ENCODE results near the gene QKI.
"Not testable (repeated sequence)": the region's sequence is repeated elsewhere in the genome, so short reads cannot be mapped to it uniquely, and the experiment has no call there.

QKI gene

GRCh38 chr6:163576114-163576513 lies 161.6 kb downstream of the QKI start:
- in situ Hi-C loops (cut with HindIII; ENCODE audit: low pct_unique_long_range_greater_than_20kb, low sequenced_read_pairs) = no loop called here

GRCh38 chr6:163577404-163577803 lies 162.9 kb downstream of the QKI start:
- no peak for DNase-seq (ENCODE audit: low read depth in 1 of 2, low spot score in 1 of 2)
- in situ Hi-C loops (cut with HindIII; ENCODE audit: low pct_unique_long_range_greater_than_20kb, low sequenced_read_pairs) = no loop called here
- TF ChIP-seq JUND (IDR thresholded peaks at IDR 0.05; ENCODE audit: low read depth) = no peak

More at GRCh38 chr6:163576114-163576513, 161.6 kb downstream of the QKI start:
- TF ChIP-seq JUND (IDR thresholded peaks at IDR 0.05; ENCODE audit: low read depth) = no peak
- no peak for DNase-seq (ENCODE audit: low read depth in 1 of 2, low spot score in 1 of 2)

DNA sequence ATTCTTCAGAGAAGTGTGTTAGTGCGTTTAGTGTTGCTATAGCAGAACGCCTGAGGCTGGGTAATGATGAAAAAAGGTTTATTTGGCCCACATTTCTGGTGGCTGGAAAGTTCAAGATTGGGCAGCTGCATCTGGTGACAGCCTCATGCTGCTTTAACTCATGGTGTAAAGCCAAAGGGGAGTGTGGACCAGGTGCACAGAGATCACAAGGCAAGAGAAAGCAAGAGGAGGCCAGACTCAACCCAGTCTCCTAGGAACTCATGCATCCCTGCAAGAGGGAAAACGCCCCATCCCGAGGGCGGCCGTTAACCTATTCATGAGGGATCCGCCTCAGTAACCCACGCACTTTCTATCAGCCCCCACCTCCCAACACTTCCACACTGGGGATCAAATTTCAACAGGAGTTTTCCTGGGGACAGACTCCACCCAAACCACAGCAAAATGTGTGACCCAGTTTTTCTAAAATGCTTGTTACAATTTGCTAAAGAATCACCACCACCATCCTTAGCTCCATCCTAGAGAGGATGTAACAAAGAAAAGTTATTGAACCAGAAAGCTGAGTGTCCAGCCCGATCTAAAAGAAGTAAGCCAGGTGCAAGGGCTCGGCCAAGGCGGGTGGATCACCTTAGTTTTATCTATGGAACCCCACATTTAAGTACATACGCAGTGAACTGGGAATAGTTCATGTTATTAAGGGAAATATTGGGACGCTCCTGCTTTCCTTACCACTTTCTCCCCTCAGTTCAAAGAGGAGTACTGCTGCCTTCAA lies 164.8 kb downstream of the QKI start:
- DNase-seq (ENCODE audit: low read depth in 1 of 2, low spot score in 1 of 2) = no peak
- TF ChIP-seq JUND (IDR thresholded peaks at IDR 0.05; ENCODE audit: low read depth) = no peak
- in situ Hi-C loops (cut with HindIII; ENCODE audit: low pct_unique_long_range_greater_than_20kb, low sequenced_read_pairs) = no loop called here

DNA sequence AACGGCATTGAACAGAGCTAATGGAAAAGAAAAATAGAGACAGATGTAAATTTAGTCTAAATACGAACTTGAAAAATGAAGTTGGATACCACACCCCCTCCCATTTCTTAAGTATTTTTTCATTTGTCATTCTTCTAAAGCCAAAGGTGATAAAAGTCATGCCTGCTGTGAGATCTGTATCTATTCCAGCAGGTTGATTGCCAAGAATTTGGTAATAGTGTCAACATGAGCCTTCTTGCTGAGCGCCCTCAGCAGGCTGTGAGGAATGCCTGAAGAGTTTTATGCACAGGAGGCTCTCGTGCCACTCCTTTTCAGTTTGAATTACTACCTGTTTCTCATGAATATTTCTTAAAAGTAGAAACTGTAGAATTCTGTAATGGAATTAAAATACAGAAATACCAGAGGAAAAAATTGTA lies 165.4 kb downstream of the QKI start:
- in situ Hi-C loops (cut with HindIII; ENCODE audit: low pct_unique_long_range_greater_than_20kb, low sequenced_read_pairs) = no loop called here
- DNase-seq (ENCODE audit: low read depth in 1 of 2, low spot score in 1 of 2) = no peak
- no peak for TF ChIP-seq JUND (IDR thresholded peaks at IDR 0.05; ENCODE audit: low read depth)

- no peak for TF ChIP-seq JUND (IDR thresholded peaks at IDR 0.05; ENCODE audit: low read depth)
- in situ Hi-C loops (cut with HindIII; ENCODE audit: low pct_unique_long_range_greater_than_20kb, low sequenced_read_pairs) = no loop called here
- DNase-seq (ENCODE audit: low read depth in 1 of 2, low spot score in 1 of 2) = no peak
Measured at GRCh38 chr6:163580311-163581030, 166.0 kb downstream of the QKI start.

GRCh38 chr6:163583558-163583957 lies 169.0 kb downstream of the QKI start:
- TF ChIP-seq JUND (IDR thresholded peaks at IDR 0.05; ENCODE audit: low read depth) = no peak
- no peak for DNase-seq (ENCODE audit: low read depth in 1 of 2, low spot score in 1 of 2)
- in situ Hi-C loops (cut with HindIII; ENCODE audit: low pct_unique_long_range_greater_than_20kb, low sequenced_read_pairs) = no loop called here

DNA sequence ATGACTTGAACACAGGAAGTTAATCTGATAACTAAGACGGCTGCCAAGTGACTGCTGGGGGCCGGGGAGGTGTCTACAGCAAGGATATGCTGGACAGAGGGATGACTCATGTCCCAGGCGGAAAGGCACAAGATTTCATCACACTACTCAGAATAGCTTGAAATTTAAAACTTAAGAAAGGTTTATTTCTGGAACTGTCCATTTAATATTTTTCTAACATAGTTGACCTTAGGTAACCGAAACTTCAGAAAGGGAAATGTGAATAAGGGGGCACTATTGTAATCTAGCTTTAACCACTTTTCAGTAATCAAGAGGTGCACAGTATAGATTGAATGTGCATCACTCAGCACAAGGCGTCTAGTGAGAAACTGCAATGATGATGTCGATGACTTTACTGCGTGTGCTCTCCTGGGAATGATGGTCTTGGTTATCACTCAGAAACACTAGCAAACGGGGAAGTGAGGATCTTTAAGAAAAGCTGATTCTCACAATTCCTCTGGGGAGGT lies 171.5 kb downstream of the QKI start:
- TF ChIP-seq JUND (IDR thresholded peaks at IDR 0.05; ENCODE audit: low read depth) = no peak
- in situ Hi-C loops (cut with HindIII; ENCODE audit: low pct_unique_long_range_greater_than_20kb, low sequenced_read_pairs) = no loop called here
- no peak for DNase-seq (ENCODE audit: low read depth in 1 of 2, low spot score in 1 of 2)

DNA sequence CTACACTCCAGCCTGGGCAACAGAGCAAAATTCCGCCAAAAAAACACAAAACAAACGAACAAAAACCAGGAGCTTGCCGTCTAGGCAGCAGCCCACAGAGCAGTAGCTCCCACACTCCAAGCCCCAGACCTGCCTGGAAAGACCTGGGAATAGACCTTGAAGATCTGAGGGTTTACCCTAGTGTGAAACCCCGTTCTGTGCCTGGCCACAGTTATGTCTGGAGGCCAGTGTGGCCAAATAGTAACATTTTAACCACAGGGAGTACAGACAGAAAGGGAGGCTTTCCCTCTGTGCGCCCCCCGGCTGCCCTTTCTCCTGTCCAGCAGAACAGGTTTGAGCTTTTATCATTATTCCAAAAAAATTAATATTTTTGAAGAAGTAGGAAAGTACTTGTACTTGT lies 172.4 kb downstream of the QKI start:
- DNase-seq (ENCODE audit: low read depth in 1 of 2, low spot score in 1 of 2) = no peak
- no peak for TF ChIP-seq JUND (IDR thresholded peaks at IDR 0.05; ENCODE audit: low read depth)
- in situ Hi-C loops (cut with HindIII; ENCODE audit: low pct_unique_long_range_greater_than_20kb, low sequenced_read_pairs) = no loop called here

DNA sequence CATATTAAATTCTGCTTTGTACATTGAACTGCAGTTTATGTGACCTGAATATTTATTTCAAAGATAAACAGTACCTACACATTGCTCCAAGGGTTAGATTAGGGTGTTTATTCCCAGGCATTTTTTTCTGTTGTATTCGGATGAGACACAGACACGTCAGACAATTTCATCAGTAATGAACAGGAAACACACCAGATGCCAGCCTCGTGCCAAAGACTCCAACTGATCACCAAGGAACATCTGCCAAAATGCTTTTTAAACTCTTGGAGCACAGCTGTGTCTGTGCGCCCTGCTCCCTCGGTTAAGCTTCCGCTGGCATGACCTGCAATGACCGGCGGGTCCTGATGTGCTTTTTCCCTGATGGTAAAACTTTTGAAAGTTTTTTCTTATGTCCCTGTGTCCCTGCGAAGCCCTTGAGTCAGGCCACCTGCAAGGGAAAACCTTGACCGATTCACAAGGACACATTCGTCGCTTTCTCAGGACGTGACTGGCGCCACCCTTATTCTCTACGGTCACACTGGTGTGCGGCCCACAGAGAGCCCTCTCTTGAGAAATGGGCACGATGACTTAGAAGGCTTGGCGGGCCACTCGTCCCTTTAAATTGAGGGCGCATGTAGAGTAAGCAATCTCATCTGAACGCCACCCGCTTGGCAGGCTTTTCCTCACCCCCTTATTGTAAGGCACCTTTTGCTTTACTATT lies 173.9 kb downstream of the QKI start:
- no peak for TF ChIP-seq JUND (IDR thresholded peaks at IDR 0.05; ENCODE audit: low read depth)

DNA sequence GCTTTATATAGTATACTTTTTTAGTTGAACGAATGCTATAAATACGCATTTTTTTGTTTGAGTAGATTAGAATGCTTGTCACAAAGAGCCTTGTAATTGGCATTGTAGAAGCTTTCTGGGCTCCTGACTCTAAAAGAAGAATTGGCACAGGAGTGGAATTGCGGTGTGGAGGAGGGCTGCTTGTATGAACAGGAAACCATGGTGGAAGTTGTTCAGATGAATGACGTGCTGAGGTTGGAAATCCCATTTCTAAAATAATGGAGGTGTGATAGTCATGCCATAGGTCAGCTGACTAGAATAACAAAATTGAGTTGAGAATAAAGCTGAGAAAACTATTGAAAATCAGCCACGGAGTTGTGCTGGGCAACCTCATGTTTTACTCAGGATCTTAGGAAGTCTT lies 174.9 kb downstream of the QKI start:
- no peak for TF ChIP-seq JUND (IDR thresholded peaks at IDR 0.05; ENCODE audit: low read depth)
- no peak for DNase-seq (ENCODE audit: low read depth in 1 of 2, low spot score in 1 of 2)
- in situ Hi-C loops (cut with HindIII; ENCODE audit: low pct_unique_long_range_greater_than_20kb, low sequenced_read_pairs) = no loop called here

More for the DNA sequence above, 173.9 kb downstream of the QKI start:
- no peak for DNase-seq (ENCODE audit: low read depth in 1 of 2, low spot score in 1 of 2)
- in situ Hi-C loops (cut with HindIII; ENCODE audit: low pct_unique_long_range_greater_than_20kb, low sequenced_read_pairs) = no loop called here

DNA sequence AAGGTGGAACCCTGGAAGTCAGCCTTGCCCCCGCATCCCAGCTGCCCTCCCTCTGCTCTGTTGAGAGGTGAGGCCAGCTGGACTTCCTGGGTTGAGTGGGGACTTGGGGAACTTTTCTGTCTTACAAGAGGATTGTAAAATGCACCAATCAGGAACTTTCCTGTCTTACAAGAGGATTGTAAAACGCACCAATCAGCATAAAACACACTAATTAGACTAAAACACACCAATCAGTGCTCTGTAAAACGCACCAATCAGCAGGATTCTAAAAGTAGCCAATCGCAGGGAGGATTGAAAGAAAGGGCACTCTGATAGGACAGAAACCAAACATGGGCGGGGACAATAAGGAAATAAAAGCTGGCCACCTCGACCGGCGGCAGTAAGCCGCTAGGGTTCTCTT lies 175.6 kb downstream of the QKI start:
- DNase-seq (ENCODE audit: low read depth in 1 of 2, low spot score in 1 of 2); in situ Hi-C loops (cut with HindIII; ENCODE audit: low pct_unique_long_range_greater_than_20kb, low sequenced_read_pairs): not testable (repeated sequence)

- no peak for DNase-seq (ENCODE audit: low read depth in 1 of 2, low spot score in 1 of 2)
- TF ChIP-seq JUND (IDR thresholded peaks at IDR 0.05; ENCODE audit: low read depth) = no peak
- in situ Hi-C loops (cut with HindIII; ENCODE audit: low pct_unique_long_range_greater_than_20kb, low sequenced_read_pairs) = no loop called here
Measured at GRCh38 chr6:163592872-163593271, 178.4 kb downstream of the QKI start.

DNA sequence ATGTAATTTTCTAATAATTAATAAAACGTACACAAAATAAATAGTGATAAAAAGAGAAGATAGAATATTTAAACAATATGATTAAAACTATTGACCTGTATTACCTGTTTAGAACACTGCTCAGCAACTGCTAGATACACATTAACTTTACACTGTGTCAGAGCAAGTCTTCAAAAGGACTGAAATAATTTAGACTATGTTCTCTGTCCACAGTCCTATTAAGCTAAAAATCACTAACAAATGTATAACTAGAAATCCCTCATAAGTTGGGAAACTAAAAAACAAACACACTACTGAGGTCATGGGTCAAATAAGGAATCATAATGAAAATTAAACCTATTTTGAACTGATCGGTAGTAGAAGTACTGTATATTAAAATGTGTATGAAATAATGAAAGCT lies 181.7 kb downstream of the QKI start:
- no peak for DNase-seq (ENCODE audit: low read depth in 1 of 2, low spot score in 1 of 2)
- no peak for TF ChIP-seq JUND (IDR thresholded peaks at IDR 0.05; ENCODE audit: low read depth)
- in situ Hi-C loops (cut with HindIII; ENCODE audit: low pct_unique_long_range_greater_than_20kb, low sequenced_read_pairs) = no loop called here

Data from T47D (cell line).